ENCODE data around the gene MBD3L4.
"Not testable (repeated sequence)": the region's sequence is repeated elsewhere in the genome, so short reads cannot be mapped to it uniquely, and the experiment has no call there.

MBD3L4 gene

DNA sequence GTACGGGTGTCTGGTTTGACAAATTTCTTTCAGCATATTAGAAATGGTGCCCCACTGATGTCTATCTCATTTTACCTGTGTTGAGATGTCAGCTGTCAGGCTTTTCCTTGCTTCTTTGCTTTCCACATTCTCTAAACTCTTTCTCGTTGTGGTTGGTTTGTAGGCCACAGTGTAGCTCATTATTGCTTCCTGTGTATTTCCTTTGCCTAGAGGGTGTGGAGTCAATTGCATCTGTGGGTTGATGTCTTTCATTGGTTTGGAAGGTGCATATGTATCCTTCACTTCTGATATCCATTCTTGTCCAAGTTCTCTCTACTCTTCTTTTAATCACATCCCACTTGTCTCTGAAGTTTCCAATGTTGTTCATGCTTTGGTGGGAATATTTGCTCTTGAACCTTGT lies 1.6 kb upstream of the MBD3L4 start:
- DNase-seq, result not testable (repeated sequence)

DNA sequence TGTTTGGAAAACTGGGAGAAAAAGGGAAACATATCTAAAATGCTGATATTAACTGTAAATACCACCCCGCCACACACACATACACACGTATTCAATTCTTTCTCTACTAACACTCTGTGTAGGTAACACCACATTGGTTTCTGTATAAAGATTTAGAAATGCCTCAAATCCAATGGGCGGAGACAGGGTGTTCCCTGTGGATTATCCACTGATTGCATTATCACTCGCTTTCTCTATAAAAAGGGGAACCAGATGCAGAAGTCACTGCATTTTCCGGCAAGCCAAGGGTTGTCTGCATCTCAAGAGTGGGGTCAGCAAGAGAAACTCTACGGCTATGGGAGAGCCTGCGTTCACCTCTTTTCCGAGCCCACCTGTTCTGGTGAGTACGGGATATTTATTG lies 9.7 kb downstream of the MBD3L4 start, which contains the start of gene MBD3L5:
MBD3L5 (plus strand) TSS at position 301 of the 400 bp plus-strand sequence; CDS start at position 335, 34 bp downstream.
- not testable (repeated sequence) for DNase-seq

DNA sequence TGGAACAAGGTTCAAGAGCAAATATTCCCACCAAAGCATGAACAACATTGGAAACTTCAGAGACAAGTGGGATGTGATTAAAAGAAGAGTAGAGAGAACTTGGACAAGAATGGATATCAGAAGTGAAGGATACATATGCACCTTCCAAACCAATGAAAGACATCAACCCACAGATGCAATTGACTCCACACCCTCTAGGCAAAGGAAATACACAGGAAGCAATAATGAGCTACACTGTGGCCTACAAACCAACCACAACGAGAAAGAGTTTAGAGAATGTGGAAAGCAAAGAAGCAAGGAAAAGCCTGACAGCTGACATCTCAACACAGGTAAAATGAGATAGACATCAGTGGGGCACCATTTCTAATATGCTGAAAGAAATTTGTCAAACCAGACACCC lies 11.2 kb downstream of the MBD3L4 start:
- not testable (repeated sequence) for DNase-seq

DNA sequence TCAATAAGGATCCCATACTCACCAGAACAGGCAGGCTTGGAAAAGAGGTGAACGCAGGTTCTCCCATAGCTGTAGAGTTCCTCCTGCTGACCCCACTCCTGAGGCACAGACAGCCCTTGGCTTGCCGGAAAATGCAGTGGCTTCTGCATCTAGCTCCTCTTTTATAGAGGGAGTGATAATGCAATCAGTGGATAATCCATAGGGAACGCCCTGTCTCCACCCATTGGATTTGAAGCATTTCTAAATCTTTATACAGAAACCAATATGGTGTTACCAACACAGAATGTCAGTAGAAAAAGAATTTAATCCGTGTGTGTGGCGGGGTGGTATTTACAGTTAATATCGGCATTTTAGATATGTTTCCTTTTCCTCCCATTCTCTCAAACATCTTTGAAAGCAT lies 18.6 kb downstream of the MBD3L4 start, which contains the start of gene MBD3L2B:
MBD3L2B (minus strand) TSS at position 101 of the 400 bp plus-strand sequence; CDS start at position 67, 34 bp downstream.
- DNase-seq, result not testable (repeated sequence)

DNA sequence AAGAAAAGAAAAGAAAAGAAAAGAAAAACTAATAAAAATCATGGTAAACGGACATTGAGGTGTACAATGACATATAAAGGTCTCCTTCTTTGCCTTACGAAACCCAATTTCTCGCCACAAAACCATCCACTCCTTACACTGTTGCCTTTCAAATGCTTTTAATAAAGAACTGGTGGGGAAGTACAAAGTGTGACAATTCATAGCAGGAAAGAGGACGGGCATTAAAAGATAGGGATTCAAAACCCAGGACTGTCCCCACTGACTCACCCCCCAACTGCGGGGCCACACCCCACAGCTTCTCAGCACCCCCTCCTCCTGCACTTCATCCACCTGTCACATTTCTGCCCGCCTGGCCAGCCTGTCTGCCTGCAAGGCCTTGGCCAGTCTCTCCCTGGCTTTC lies 21.2 kb downstream of the MBD3L4 start:
- DNase-seq, result no peak

DNA sequence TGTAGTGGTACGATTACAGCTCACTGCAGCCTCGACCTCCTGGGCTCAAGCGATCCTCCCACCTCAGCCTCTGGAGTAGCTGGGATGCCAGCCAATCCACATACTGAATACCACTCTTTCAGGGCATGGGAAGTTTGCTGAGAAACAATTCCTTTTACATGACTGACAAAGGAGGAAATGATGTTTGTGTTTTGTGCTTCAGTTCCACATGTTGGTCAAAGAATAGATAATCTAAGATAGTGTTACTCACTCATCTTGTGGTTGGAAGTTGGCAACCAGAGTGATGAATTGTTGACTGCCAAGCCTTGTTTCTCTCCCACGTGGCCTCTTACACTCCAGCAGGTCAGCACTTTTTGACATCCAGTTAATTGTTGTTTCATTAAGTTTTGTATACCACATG lies 26.3 kb downstream of the MBD3L4 start:
- peak in 1 of 2 donors; percentile 8 for DNase-seq

DNA sequence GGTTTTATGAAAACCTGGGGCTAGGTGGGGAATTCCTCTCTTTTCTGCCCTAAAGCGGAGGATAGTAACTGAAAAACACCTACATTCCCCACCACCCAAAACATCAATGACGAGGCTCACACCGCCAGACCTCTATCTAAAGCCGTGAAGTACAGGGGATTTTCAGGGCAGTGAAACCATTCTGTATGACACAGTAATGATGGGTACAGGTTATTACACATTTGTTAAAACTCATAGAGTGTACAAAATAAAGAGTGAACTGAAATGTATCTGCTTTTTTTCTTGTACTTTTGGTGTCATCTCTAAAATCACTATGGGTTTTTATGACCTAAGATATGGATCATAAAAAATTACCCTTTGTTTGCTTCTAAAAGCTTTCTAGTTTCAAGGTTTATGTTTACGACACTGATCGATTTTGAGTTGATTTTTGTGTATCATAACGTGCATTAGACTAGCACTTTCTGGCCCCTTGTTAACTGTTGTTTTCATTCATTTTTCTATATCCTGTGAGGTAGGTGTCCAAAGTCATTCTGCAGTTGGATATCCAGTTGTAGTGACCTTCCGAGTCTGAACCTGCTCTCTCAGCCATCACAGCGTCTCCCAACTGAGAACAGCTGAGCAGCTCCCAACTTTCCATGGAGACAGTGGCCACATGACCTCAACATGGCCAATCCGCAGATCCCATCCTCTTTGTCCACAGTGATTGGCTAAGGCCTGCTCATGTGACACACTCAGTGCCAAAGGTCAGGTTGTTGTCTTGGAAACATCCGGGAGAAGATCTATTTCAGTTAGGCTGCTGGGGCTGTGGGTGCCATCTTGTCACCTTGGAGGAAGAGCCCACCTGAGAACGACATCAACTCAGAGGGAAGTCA lies 29.0 kb downstream of the MBD3L4 start:
- DNase-seq, result no peak

DNA sequence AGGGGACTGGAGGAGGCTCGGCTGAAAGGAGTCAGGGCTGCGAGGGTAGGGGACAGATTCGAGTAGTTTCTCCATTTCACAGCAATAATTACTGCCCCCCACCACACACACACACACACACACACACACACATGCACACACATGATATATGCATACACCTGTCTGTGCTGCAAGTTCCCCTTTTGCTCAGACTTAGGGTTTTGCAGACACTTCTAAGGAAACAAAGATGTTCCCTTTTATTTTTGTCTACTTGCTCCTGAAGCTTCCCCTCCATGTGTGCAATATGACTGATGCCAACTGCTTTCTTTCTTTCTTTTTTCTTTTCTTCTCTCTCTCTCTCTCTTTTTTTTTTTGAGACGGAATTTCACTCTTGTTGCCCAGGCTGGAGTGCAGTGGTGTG lies 32.1 kb downstream of the MBD3L4 start:
- no peak for DNase-seq

DNA sequence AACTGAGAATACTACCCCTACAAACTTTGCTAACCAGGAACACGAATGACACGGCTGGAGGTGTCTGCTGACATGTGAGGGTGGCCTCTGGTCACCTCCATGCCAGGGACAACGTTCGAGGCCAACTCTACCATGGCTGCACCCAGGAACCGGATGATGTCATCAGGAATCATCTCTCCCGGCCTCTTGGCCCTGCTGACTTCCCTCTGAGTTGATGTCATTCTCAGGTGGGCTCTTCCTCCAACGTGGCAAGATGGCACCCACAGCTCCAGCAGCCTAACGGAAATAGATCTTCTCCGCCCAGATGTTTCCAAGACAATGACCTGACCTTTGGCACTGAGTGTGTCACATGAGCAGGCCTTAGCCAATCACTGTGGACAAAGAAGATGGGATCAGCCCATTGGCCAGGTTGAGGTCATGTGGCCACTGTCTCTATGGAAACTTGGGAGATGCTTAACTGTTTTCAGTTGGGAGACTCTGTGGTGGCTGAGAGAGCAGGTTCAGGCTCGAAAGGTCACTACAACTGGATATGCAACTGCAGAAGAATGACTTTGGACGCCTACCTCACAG lies 33.8 kb downstream of the MBD3L4 start:
- no peak for DNase-seq

DNA sequence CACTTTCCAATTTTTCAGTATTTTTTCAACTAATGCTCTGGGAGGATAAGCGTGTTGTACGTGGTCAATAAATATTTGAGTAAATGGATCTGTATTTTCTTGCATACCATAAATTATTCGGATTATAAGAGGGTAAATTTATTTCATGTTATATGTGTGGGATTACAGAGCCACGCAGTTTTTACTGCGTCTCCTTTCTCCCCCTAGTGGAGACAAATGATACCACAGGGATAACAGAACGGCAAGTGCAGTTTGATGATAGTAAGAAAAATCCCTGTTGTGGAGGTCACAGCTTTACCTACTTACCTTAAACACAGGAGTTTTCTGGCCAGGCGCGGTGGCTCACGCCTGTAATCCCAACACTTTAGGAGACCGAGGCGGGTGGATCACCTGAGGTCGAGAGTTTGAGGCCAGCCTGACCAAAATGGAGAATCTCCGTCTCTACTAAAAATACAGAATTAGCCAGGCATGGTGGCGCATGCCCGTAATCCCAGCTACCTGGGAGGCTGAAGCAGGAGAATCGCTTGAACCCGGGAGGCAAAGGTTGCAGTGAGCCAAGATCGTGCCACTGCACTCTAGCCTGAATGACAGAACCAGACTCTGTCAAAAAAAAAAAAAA lies 35.6 kb downstream of the MBD3L4 start:
- peak in 1 of 2 donors; percentile 27 for DNase-seq

DNA sequence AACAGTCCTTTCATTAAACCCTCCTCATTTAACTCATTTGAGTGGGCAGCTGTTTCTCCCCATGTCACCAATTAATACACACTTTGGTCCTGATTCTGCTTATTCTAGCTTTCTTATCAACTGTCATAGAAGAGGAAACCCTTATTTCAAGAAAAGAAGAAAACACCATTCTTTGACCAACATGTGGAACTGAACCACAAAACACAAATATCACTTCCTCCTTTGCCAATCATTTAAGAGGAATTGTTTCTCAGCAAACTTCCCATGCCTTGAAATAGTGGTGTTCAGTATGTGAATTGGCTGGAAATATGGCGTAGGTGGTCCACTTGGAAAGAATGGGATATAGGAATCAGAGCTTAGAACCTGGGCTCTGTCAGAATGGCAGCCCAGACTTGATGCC lies 39.2 kb downstream of the MBD3L4 start:
- DNase-seq, result no peak

DNA sequence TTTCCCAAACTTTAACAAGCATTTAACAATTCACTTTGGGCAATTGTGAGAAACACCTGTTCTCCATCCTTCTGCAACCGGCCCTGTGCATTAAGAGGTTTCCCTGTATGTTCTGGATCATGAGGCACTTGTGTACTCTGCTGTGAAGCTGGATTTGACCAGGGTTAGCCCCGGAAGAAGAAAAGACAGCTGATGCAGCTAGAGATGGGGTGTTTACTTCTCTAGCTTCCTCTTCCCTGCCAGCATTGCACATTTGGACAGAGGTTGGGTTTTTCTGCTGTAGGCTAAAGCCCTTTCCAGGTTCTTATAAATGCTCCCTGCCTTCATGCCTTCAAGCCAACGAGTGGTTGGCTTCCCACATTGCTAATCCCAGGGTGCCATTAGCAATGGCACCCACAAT lies 39.6 kb downstream of the MBD3L4 start:
- no peak for DNase-seq

DNA sequence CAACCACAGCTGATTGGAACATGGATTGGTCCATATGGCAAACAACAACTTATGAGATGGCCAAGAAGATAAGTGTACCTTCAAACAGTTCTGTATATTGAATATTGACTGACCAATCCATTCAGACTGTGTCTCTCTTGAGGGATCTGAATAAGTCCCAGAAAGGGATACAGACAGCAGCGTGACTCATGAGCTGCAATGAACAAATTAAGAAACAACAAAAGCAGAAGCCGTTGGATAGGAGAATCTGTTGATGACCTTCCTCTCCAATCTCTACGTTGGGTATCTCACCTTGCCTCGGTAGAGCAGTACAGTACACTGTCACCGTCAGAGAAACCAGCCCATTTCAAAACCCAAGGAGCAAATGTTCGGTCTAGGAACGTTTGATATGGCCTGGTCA lies 40.0 kb downstream of the MBD3L4 start:
- DNase-seq, result no peak

DNA sequence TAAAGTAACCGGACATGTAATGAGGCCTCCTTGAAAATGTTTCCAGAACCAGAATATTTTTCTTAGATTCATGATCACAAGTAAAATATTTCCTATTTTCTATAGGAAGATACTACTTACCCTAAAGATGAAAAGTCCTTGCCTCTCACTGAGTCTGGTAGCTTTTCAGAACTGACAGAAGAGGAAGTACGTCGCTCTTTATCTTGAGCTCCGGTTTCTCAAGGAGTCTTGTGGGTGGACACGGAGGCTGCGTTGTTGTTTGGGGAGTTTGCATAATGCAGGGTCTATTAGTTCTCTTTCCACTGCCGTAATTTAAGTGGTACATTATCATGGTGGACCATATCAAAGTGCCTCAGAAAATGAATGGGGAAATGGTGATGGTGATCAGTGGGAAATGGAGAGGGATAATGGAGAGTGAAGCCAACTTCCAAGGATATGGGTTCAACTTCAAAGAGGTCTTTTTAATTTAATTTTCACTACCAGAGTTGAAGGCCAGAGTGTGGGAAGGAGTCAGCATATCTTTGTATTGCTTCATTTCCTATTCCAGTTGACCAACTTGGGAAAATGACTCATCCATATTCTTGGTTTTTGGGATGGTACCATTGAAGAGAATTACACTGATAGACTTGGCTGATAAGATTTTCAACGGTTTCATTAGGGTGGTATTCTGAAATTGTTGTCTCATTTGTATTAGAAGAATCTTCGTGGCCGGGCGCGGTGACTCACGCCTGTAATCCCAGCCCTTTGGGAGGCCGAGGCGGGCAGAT lies 42.1 kb downstream of the MBD3L4 start:
- peak in 1 of 2 donors; percentile 5 for DNase-seq

DNA sequence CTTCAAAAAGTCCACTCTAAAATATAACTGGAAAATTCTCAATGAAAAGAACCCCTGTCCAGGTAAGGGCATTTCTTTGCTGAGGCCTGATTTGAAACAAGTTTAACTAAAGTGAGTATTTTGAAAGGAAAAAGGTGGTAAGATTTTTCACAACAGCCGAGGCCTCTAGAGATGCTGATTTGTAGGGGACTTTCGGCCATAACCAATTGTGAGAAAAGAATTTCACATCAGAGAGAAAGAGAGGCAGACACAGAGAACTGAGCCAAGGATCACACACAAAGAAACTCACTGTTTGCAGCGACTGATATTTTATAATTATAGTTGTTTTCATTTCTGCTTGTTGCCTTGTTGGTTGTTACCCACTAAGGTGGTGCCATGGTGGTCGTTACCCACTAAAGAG lies 43.2 kb downstream of the MBD3L4 start:
- DNase-seq, result no peak

DNA sequence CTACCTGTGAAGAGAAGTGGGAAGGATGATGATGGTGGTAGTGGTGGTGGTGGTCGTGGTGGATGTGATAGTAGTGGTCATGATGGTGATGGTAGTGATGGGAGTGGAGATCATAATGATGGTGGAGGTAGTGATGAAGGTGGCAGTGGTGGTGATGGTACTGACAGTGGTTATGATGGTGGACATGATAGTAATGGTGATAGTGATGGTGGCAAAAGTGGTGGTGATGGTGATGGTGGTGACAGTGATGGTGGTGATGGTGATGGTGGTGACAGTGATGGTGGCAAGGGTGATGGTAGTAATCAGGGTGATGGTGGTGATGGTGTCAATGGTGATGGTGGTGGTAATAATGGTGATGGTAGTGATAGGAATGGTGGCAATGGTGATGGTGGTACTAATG lies 44.9 kb downstream of the MBD3L4 start:
- no peak for DNase-seq

DNA sequence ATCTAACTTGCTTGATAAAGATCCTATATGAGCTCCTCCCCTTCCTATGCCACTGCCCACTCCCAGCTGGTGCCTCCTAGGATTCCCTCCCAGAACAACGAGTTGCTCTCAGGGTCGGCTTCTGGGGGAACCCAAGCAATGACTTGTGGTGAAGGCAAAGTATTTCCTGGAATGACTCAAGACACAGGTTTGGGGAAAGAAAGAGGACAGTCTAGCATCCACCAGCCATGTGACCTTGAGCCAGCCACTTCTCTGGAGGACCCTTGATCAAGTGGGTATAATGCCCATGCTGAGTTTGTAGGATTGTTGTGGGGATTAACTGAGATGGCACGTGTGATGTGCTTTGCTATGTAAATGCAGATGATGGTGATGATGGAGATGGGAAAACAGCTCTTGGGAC lies 51.7 kb downstream of the MBD3L4 start:
- no peak for DNase-seq

DNA sequence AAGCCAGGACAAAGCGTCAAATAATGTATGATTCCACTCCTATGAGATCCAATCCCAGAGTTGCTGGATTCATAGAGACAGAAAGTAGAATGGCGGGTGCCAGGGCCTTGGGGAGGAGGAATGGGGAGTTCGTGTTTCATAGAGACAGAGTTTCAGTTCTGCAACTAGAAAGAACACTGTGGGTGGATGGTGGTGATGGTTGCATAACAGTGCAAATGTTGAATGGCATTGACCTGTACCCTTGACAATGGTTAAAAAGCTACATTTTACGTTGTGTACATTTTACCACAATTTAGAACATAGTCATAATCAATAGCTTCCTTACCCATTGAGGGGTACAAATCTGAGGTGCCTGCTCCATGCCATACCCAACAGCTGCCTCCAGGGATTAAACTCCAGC lies 52.1 kb downstream of the MBD3L4 start:
- no peak for DNase-seq

Measured in CD4-positive, alpha-beta T cell treated with Interleukin-1 beta for 1 hour (primary cell).